Epithelial cell of proximal tubule (primary cell): ENCODE data around the gene C13orf46. TPM values are rescaled to one million over a fixed set of nuclear protein-coding genes. Genes with fewer than 3 reads are reported as not detected.

Source experiments
- DNase-seq: peaks from one replicate; pipeline ENCODE4 v3.0.0-alpha.2; 2011; ENCODE audit warnings: low read depth
- H3K4me3 ChIP-seq: 2 replicates; pipeline ENCODE4 v1.5.1; 2011; ENCODE audit warnings: low read depth, mild to moderate bottlenecking, low read length
- total RNA-seq: library from RNA; depleted of rRNA; stranded (reverse); fragments of >200 nt; gene quantifications from 2 replicates; pipeline ENCODE4 v1.2.3, GENCODE V29; 2015
- TF ChIP-seq, protein P1 (sequence below): conservative IDR thresholded peaks from 2 replicates; pipeline ENCODE4 v1.5.1; 2012; ENCODE audit warnings: low read depth, mild to moderate bottlenecking, low read length

C13orf46 gene
- total RNA-seq, 1 donor from 2014 or later, result not detected

DNA sequence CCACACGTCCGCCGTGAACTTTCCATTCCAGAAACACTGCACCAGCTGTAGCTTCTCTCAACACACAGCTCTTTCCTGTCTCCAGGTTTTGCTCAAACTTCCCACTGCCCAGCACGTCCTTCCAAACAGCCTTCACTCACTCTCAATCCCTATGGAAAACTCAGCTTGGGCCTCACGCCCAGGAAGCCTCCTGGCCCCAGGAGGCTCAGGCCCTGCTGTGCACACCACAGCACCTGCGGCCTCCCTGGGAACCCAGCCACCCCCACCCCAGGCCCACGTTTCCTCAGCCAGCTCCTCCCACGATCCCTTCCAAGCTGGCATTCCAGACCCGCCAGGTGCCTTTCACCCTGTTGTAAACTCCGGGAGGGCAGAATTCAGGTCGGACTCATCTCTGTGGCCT, 35.2 kb downstream of the C13orf46 start:
- TF ChIP-seq, protein P1, sequence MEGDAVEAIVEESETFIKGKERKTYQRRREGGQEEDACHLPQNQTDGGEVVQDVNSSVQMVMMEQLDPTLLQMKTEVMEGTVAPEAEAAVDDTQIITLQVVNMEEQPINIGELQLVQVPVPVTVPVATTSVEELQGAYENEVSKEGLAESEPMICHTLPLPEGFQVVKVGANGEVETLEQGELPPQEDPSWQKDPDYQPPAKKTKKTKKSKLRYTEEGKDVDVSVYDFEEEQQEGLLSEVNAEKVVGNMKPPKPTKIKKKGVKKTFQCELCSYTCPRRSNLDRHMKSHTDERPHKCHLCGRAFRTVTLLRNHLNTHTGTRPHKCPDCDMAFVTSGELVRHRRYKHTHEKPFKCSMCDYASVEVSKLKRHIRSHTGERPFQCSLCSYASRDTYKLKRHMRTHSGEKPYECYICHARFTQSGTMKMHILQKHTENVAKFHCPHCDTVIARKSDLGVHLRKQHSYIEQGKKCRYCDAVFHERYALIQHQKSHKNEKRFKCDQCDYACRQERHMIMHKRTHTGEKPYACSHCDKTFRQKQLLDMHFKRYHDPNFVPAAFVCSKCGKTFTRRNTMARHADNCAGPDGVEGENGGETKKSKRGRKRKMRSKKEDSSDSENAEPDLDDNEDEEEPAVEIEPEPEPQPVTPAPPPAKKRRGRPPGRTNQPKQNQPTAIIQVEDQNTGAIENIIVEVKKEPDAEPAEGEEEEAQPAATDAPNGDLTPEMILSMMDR, result no peak
- DNase-seq, result no peak
- no peak overlapping the region for H3K4me3 ChIP-seq

DNA sequence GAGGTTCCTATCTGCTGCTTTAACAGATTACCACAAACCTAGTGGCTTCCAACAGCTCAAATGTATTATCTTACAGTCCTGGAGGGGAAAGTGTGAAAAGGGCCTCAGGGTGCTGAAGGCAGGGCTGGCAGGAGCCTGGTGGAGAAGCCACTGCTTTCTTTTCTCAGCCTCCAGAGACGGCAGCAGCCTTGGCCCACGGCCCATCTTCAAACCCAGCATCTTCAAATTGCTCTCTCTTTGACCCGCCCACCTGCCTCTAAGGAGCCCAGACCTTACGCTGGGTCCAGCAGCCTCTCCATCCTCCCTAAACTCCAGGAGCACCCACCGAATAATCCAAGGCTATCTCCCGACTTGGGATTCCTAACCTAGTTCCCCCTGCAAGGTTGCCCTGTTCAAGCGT, 35.6 kb downstream of the C13orf46 start:
- TF ChIP-seq, protein P1, result no peak
- DNase-seq, result no peak
- no peak overlapping the region for H3K4me3 ChIP-seq

DNA sequence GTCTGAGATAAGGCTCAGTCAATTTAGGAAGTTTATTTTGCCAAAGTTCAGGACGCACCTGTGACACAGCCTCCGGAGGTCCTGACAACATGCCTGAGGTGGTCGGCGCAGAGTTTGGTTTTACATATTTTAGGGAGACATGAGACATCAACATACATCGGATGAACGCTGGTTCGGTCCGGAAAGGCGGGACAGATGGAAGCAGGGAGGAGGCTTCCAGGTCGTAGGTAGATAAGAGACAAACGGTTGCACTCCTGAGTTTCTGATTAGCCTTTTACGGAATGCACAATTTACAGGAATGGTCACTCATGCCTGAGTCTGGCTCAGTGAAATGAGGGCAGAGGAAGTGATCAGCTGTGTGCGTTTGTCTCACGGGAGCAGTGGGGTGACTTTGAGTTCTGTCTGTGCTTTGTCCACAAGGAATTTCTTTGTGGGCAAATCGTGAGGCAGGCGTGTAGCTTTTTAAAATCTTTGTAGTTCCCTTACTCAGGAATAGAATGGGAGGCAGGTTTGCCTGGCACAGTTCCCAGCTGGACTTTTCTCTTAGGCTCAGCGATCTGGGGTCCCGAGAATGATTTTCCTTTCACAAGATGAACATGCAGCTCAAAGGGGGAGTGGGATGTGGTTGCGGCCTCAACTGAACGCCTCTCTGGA, 36.2 kb downstream of the C13orf46 start:
- no peak overlapping the region for H3K4me3 ChIP-seq
- TF ChIP-seq, protein P1, result no peak
- no peak for DNase-seq

DNA sequence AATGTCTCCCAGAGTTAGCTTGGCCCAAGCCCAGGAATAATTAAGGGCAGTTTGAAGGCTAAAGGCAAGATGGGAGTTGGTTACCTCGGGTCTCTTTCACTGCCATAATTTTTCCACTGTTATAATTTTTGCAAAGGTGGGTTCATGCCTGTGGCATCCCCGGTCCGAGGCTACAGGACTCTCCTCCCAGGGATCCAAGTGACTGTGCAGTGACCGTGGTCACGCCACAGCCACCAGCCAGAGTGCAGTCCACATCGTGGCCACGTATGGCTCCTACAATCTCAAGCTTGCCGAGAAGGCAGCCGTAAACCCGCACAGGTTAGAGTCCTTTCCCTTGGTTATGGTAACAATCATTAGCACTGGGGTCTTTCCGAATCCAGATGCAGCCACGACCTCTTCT, 36.8 kb downstream of the C13orf46 start:
- H3K4me3 ChIP-seq, result no peak overlapping the region
- TF ChIP-seq, protein P1, result no peak
- DNase-seq, result no peak

DNA sequence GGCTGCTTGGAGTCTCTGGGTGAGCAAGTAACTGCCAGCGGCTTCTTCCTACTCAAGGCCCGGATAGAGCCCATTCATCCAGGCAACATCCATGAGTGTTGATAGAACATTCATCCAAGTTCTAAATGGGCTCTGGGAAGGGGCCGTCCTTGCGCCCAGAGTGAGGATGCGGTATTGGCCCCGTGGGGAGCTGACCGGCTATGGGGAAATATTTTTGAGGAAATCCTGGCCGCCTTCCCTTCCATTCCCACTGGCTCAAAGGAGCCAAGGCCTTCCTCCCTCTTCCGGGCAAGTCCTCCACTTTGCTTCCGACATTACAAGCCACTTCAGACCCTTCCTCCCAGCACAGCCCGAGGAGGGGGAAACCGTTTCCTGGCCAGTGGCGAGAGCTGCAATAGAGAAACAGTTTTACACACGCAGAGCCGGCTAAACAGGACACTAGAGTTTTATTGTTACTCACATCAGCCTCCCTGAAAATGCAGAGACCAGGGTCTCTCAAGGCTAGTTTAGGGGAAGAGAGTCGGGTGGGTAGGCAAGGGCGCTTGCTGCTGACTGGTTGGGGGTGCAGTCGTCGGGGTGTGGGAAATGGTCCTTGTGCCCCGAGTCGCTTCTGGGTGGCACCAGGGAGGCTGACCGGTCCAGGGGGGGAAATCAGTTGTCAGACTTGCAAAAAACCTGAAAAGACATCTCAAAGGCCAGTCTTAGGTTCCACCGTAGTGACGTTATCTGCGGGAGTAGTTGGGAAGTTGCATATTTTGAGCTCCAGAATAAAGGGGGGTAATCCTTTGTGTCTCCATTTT, 37.5 kb downstream of the C13orf46 start:
- DNase-seq, result no peak
- TF ChIP-seq, protein P1, result no peak
- H3K4me3 ChIP-seq, result no peak overlapping the region

DNA sequence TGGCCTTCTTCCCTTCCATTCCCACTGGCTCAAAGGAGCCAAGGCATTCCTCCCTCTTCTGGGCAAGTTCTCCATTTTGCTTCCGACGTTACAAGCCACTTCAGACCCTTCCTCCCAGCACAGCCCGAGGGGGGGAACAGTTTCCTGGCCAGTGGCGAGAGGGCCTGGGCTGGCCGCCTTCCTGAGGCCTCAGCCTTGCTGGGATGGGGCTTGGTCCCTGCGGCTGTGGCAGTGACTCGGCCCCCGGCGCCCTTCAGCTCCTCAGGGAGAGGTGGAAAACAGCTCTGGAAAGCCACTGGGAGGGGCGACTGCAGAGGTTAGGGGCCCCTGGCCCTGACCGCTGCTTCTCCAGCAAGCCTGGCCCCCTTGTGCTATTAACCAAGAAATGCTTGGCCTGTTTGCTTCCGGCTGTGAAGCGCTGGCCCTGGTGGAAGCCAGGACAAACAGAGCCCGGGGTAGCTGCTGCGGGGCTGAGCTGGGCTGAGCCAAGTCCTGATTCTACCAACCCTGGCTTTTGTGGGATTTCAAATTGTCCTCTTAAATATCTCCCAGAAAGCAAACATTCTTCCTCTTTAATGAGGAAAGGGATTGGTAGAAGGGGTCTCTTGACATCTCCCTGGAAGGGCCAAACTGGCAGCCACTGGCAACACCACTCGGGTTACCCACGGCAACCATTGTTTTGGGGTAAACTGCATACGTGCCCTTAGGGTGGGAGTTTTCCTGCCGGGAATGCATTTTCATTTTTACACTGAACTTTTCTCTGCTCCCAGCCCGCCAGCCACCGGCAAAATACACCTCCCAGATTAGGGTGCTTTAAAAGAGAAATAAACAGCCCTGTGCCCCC, 38.7 kb downstream of the C13orf46 start:
- H3K4me3 ChIP-seq, result no peak overlapping the region
- TF ChIP-seq, protein P1, result no peak
- DNase-seq, result no peak
